ENCODE data around the gene OTUD5. TPM values are rescaled to one million over a fixed set of nuclear protein-coding genes. Genes with fewer than 3 reads are reported as not detected.

Gene OTUD5
- total and polyA plus RNA-seq, 2 of the 13 experiments (the other 11 are each of a cell fraction or from before 2014, with no cell fraction given), result 18.4 to 42.2 TPM

DNA sequence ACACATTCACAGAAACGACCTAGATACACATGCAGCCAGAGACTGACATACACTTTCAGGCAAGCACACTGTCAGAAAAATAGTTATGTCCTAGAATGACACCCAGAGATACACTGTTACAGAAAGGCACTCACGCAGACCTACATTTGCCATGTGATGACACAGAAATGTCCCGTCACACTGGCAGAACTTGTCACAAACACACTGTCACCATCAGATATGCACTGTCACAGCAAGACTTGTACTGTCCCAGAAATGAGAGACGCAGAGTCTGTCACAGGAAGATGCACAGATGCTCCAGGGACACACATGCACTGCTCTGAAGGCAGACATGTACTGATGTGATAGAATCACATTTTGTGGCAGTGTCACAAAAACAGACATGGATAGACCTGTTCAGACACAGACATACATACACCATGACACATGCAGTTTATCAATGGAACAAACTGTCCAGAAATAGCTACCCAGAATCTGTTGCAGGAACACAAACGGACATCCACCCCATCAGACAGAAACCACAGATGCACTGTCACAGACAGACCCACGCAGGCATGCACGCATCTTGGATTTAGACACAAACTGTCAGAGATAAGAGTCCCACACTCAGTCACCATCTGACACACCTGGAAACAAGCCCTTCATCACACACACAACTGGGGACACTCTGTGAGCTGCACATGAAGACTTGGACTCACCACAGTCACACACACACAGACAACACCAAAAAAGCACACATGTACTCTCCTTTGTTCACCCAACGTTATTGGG is 37.3 kb downstream of the OTUD5 start:
- no peak for DNase-seq (ENCODE audit: low spot score)
- H2AFZ ChIP-seq (ENCODE audit: low read length), result no peak overlapping the region
- H3K27me3 ChIP-seq (ENCODE audit: control insufficient read depth in 1 of 2, insufficient read depth in 2 of 2, low read length in 2 of 2), result no peaks in the 10 kb centered on the region
- peak; percentile 60 for FAIRE-seq
- no peaks in the 10 kb centered on the region for H3K9me3 ChIP-seq (ENCODE audit: low read length)
- intact Hi-C loops (cut with micrococcal nuclease; ENCODE audit: unreplicated experiment), result loop anchor here (5.0 to 10.0 kb wide), 2 partner anchors 155 to 273 kb away; partner anchors contain the start of gene GLOD5
- 60% methylated on average over 3 of the region's 8 CpGs for WGBS (ENCODE audit: low lambda C conversion rate)
- no peak for ATAC-seq
- peak overlapping the region; percentile 65; the same call in 1 of the 2 replicates for H3K4me2 ChIP-seq (ENCODE audit: low read depth, low read length)
- in situ Hi-C loops (cut with HindIII; ENCODE audit: extremely low pct_ligation_motif_present, low pct_unique_long_range_greater_than_20kb), result no loop called here
- H3K27ac ChIP-seq (ENCODE audit: extremely low read length, insufficient read depth, low read length), result no peak overlapping the region
- H4K20me1 ChIP-seq (ENCODE audit: insufficient read depth, low read length), result no peaks in the 10 kb centered on the region
- no peak overlapping the region for H3K4me3 ChIP-seq (replicated peaks in 1 of 3; ENCODE audit: insufficient read depth in 1 of 3, low read depth in 2 of 3, low read length in 3 of 3)
- ChIA-PET CTCF (ENCODE audit: low intra/inter-chr PET ratio, low total read pairs) (no interaction called here), POLR2A (interaction anchor here (1.3 to 1.5 kb wide), 2 partner anchors 21 to 23 kb away, joined by 3 to 7 read pairs; partner anchors contain the start of genes PQBP1 and TIMM17B)
- peaks cover 4 to 13% of the 10 kb centered on the region in 2 experiments; a peak in 3 of 5 replicates for H3K36me3 ChIP-seq (replicated peaks in 1 of 2; ENCODE audit: control insufficient read depth in 1 of 2, insufficient read depth in 2 of 2, low read length in 2 of 2)
- 0 out of 2 replicates have a peak overlapping the region, but pooled peaks have one; percentile 22 for H3K9ac ChIP-seq (ENCODE audit: insufficient read depth, low read depth, low read length)
- no peak for TF ChIP-seq ZKSCAN5 (CRISPR knock-in tag; IDR thresholded peaks at IDR 0.05)
- no peak for TF ChIP-seq ZSCAN25 (CRISPR knock-in tag; IDR thresholded peaks at IDR 0.05)
- TF ChIP-seq ZNF142 (CRISPR knock-in tag; IDR thresholded peaks at IDR 0.05), result no peak
- TF ChIP-seq ZNF780A (CRISPR knock-in tag; IDR thresholded peaks at IDR 0.05), result no peak
- no peak for TF ChIP-seq TBX3 (IDR thresholded peaks at IDR 0.05; ENCODE audit: borderline replicate concordance)
- TF ChIP-seq ZNF264 (CRISPR knock-in tag; IDR thresholded peaks at IDR 0.05), result no peak
- no peak for TF ChIP-seq ZNF644 (CRISPR knock-in tag; IDR thresholded peaks at IDR 0.05; ENCODE audit: low read depth)
- TF ChIP-seq, protein P1, sequence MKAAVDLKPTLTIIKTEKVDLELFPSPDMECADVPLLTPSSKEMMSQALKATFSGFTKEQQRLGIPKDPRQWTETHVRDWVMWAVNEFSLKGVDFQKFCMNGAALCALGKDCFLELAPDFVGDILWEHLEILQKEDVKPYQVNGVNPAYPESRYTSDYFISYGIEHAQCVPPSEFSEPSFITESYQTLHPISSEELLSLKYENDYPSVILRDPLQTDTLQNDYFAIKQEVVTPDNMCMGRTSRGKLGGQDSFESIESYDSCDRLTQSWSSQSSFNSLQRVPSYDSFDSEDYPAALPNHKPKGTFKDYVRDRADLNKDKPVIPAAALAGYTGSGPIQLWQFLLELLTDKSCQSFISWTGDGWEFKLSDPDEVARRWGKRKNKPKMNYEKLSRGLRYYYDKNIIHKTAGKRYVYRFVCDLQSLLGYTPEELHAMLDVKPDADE (CRISPR knock-in tag; IDR thresholded peaks at IDR 0.05), result no peak
- no peak for TF ChIP-seq CBX1 (IDR thresholded peaks at IDR 0.05; ENCODE audit: low read depth)
- no peak for TF ChIP-seq JUNB (CRISPR knock-in tag; IDR thresholded peaks at IDR 0.05; ENCODE audit: borderline replicate concordance)
- no peak for TF ChIP-seq ZNF354B (CRISPR knock-in tag; IDR thresholded peaks at IDR 0.05)
- H3K4me1 ChIP-seq (ENCODE audit: insufficient read depth, low read length), result peaks cover 31% of the 10 kb centered on the region
- H3K79me2 ChIP-seq (ENCODE audit: insufficient read depth, low read length), result peaks cover 13% of the 10 kb centered on the region
- BruUV-seq (replicated peaks), result no TSS peak
